Astrocyte of the cerebellum (primary cell): ENCODE measurements around the gene WNT11.

ENCODE experiments used
- DNase-seq: peaks from one replicate; pipeline ENCODE4 v3.0.0-alpha.2; 2011; ENCODE audit warnings: low read depth
- H3K4me3 ChIP-seq: 2 replicates; pipeline ENCODE4 v1.5.1; 2011; ENCODE audit warnings: mild to moderate bottlenecking, low read depth, low read length, moderate library complexity
- CTCF ChIP-seq: IDR thresholded peaks from 2 replicates; pipeline ENCODE4 v1.5.1; 2012; ENCODE audit warnings: low read length, low read depth, moderate library complexity, mild to moderate bottlenecking; ENCODE audit errors: missing control alignments
- in situ Hi-C: cut with HindIII; loops from 2 replicates; pipeline ENCODE4 v1.10.0; 2017; ENCODE audit warnings: low sequenced_read_pairs

Gene WNT11

DNA sequence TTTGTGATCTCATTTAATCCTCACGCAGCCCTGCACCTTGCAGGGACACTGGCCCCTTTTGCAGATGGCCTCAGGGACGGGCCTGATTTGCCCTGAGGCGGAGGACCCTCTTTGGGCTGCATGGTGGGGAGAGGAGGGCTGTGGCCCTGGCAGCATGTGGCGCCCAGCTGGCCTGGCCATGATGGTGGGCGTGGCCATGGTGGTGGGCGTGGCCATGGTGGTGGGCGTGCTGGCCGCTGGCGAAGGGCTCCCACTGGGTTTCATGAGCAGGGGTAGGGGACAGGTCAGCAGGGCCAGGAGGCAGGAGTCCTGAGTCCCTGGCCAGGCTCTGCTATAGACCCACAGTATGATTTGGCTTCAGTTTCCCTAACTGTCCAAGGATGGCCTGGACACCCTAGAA is 13.1 kb downstream of the WNT11 start:
- in situ Hi-C loops: no loop called here
- no peak for DNase-seq
- H3K4me3 ChIP-seq: no peak overlapping the region
- TF ChIP-seq CTCF: no peak

GRCh38 chr11:76190376-76190775 is 15.9 kb downstream of the WNT11 start:
- no peak for TF ChIP-seq CTCF
- in situ Hi-C loops: no loop called here
- H3K4me3 ChIP-seq: no peak overlapping the region
- no peak for DNase-seq

DNA sequence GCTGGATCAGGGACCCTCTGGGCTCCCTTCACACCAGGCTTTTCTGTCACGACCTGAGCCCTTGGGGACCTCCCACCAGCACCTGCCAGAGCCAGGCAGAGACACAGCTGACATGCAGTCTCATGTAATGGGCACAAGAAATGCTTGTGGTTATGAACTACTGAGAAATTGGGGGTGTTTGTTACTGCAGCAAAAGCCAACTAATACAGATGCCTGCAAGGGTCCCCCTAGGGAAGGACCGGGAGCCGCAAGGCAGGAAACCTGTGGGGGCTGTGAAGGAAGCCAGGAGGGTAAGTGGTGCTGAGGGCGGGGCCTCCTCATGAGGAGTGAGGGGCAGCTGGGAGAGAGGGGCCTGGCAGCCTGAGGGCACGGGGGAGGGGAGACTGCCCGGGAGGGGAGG is 16.6 kb downstream of the WNT11 start:
- no peak for DNase-seq
- in situ Hi-C loops: no loop called here
- H3K4me3 ChIP-seq: no peak overlapping the region
- TF ChIP-seq CTCF: no peak

- no peak for DNase-seq
- TF ChIP-seq CTCF: no peak
- H3K4me3 ChIP-seq: no peak overlapping the region
- in situ Hi-C loops: no loop called here
Observed at GRCh38 chr11:76188873-76189272, 17.4 kb downstream of the WNT11 start.

GRCh38 chr11:76186776-76187279 is 19.5 kb downstream of the WNT11 start:
- in situ Hi-C loops: no loop called here
- no peak for DNase-seq
- TF ChIP-seq CTCF: no peak
- no peak overlapping the region for H3K4me3 ChIP-seq

DNA sequence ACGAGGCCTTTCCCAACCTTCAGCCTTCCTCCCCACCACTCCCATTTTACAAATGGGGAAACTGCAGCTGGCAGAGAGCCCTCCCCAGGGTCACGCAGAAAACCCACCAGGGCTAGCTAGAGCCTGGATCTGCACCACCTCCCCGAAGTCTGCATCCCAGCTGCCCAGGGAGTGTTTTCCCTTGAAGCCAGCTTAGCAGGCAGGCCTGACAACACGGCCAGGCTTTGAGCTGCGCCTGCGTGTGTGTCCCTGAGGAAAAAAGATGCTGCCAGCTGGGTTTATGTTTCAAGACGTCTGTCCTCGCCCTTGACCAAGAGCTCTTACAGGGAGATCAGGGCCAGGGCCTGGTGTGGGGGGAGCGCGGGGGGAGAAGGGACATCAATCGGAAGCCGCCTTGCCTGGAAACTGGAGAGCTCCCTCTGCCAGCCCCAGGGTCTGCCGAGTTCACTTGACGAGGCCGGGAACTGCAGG is 20.3 kb downstream of the WNT11 start:
- H3K4me3 ChIP-seq: no peak overlapping the region
- in situ Hi-C loops: no loop called here
- no peak for TF ChIP-seq CTCF
- DNase-seq: no peak

GRCh38 chr11:76185511-76185910 is 20.8 kb downstream of the WNT11 start:
- in situ Hi-C loops: no loop called here
- no peak for TF ChIP-seq CTCF
- H3K4me3 ChIP-seq: no peak overlapping the region
- DNase-seq: no peak
